Progenitor cell of endocrine pancreas (in vitro differentiated cells): ENCODE data around the gene ZMIZ2. TPM values are rescaled to one million over a fixed set of nuclear protein-coding genes. Genes with fewer than 3 reads are reported as not detected.
"Not testable (repeated sequence)": the region's sequence is repeated elsewhere in the genome, so short reads cannot be mapped to it uniquely, and the experiment has no call there.

ENCODE experiments used
- DNase-seq: peaks from one replicate; pipeline ENCODE4 v3.0.0; 2021; ENCODE audit warnings: low spot score; ENCODE audit not compliant: unreplicated experiment
- H3K27ac Mint-ChIP-seq: 2 replicates; pipeline ENCODE4 v1.8.0; 2021; ENCODE audit warnings: mild to moderate bottlenecking, moderate library complexity, mixed read lengths
- H3K27me3 Mint-ChIP-seq: 2 replicates; pipeline ENCODE4 v1.8.0; 2021; ENCODE audit warnings: mixed read lengths
- H3K36me3 Mint-ChIP-seq: 2 replicates; pipeline ENCODE4 v1.8.0; 2022; ENCODE audit warnings: mixed read lengths; ENCODE audit not compliant: insufficient read depth
- H3K4me1 Mint-ChIP-seq: 2 replicates; pipeline ENCODE4 v1.8.0; 2021; ENCODE audit warnings: low read depth, mixed read lengths
- H3K4me3 Mint-ChIP-seq: 2 replicates; pipeline ENCODE4 v1.8.0; 2021; ENCODE audit warnings: low read depth, mild to moderate bottlenecking, moderate library complexity, mixed read lengths
- H3K9me3 Mint-ChIP-seq: 2 replicates; pipeline ENCODE4 v1.8.0; 2021; ENCODE audit warnings: low read depth, mixed read lengths
- CTCF ChIP-seq: fragments of 200-600 bp; sonication (generic); IDR thresholded peaks from one replicate; pipeline ENCODE4 v1.5.0; 2021; ENCODE audit warnings: antibody characterized with exemption, mild to moderate bottlenecking; ENCODE audit not compliant: unreplicated experiment
- total RNA-seq: library from RNA; stranded (reverse); gene quantifications from 2 replicates; pipeline ENCODE4 v1.2.1, GENCODE V29; 2021

Gene ZMIZ2
- total RNA-seq, 1 donor from 2014 or later = 222 TPM

DNA sequence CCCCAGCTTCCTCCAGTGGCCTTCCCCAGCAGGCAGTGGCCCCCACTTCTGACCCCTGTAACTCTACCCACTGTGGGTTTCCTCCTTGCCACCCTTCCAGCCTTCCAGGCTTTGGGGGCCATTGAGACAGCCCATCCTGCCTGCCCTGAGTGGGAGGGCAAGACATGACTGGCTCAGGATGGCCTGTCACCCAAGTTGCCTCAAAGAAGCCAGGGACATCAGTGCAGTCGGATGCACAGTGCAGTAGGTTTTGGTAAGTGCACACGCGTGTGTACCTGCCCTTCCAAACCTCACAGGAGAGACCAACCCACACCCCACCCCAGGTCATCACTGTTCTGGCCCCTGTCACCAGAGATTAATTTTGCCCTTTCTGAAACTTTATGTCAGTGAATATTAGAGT, 22.7 kb downstream of the ZMIZ2 start:
- H3K36me3 Mint-ChIP-seq = peaks cover 9% of the 10 kb centered on the region
- H3K4me3 Mint-ChIP-seq = no peak overlapping the region
- H3K27ac Mint-ChIP-seq = peak overlapping the region; percentile 67
- DNase-seq = no peak
- peaks cover 10% of the 10 kb centered on the region for H3K4me1 Mint-ChIP-seq
- no peaks in the 10 kb centered on the region for H3K27me3 Mint-ChIP-seq
- H3K9me3 Mint-ChIP-seq = peaks cover 3% of the 10 kb centered on the region
- no peak for TF ChIP-seq CTCF

GRCh38 chr7:44772440-44772839, 23.8 kb downstream of the ZMIZ2 start:
- no peak for DNase-seq
- Mint-ChIP-seq H3K4me3 (no peak overlapping the region), H3K27me3 (no peaks in the 10 kb centered on the region), H3K4me1 (peaks cover 10% of the 10 kb centered on the region), H3K36me3 (peaks cover 5% of the 10 kb centered on the region), H3K9me3 (peaks cover 3% of the 10 kb centered on the region), H3K27ac (no peak overlapping the region)
- TF ChIP-seq CTCF = no peak

DNA sequence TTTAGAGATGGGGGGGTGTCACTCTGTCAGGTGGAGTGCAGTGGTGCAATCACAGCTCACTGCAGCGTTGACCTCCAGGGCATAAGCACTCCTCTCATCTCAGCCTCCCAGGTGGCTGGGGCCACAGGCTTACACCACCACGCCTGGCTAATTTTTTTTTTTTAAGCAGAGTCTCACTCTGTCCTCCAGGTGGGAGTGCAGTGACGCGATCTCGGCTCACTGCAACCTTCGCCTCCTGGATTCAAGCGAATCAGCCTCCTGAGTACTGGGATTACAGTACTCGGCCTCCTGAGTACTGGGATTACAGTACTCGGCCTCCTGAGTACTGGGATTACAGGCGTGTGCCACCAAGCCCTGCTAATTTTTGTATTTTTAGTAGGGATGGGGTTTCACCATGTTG, 24.2 kb downstream of the ZMIZ2 start:
- H3K36me3 Mint-ChIP-seq = peaks cover 3% of the 10 kb centered on the region
- H3K9me3 Mint-ChIP-seq = peaks cover 3% of the 10 kb centered on the region
- DNase-seq = no peak
- TF ChIP-seq CTCF = no peak
- H3K27me3 Mint-ChIP-seq = no peaks in the 10 kb centered on the region
- no peak overlapping the region for H3K27ac Mint-ChIP-seq
- peaks cover 7% of the 10 kb centered on the region for H3K4me1 Mint-ChIP-seq
- no peak overlapping the region for H3K4me3 Mint-ChIP-seq

DNA sequence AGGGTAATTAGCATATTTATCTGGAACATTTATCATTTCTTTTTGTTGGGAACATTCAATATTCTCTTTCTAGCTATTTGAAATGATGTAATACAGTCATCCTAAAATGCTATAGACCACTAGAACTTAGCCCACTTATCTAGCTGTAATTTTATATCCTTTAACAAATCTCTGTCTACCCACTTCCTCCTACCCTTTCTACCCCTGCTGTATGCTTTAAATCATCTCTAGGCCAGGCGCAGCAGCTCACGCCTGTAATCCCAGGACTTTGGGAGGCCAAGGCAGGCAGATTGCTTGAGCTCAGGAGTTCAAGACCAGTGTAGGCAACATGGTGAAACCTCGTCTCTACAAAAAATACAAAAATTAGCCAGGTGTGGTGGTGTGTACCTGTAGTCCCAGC, 25.8 kb downstream of the ZMIZ2 start:
- not testable (repeated sequence) for H3K9me3 Mint-ChIP-seq, DNase-seq, H3K4me1 Mint-ChIP-seq

GRCh38 chr7:44775383-44776107, 26.9 kb downstream of the ZMIZ2 start:
- Mint-ChIP-seq H3K36me3 (no peaks in the 10 kb centered on the region), H3K4me1 (no peaks in the 10 kb centered on the region), H3K9me3 (peaks cover 3% of the 10 kb centered on the region), H3K27me3 (no peaks in the 10 kb centered on the region), H3K4me3 (no peak overlapping the region), H3K27ac (no peak overlapping the region)
- no peak for DNase-seq
- TF ChIP-seq CTCF = no peak

More for the DNA sequence above, 25.8 kb downstream of the ZMIZ2 start:
- H3K27ac Mint-ChIP-seq, H3K27me3 Mint-ChIP-seq, H3K36me3 Mint-ChIP-seq, H3K4me3 Mint-ChIP-seq: not testable (repeated sequence)

GRCh38 chr7:44776211-44776610, 27.6 kb downstream of the ZMIZ2 start:
- no peak for DNase-seq
- Mint-ChIP-seq H3K36me3 (no peaks in the 10 kb centered on the region), H3K4me1 (no peaks in the 10 kb centered on the region), H3K27ac (no peak overlapping the region), H3K9me3 (peaks cover 3% of the 10 kb centered on the region), H3K27me3 (no peaks in the 10 kb centered on the region), H3K4me3 (no peak overlapping the region)
- TF ChIP-seq CTCF = no peak
